HL-60 (cell line): Measurements from ENCODE around the gene HSD11B2.

Experiments used
- TF ChIP-seq, protein P1 (sequence below): IDR thresholded peaks from one replicate; pipeline ENCODE4 v1.5.1; 2011; ENCODE audit warnings: low read length, control low read depth, inconsistent platforms; ENCODE audit not compliant: insufficient read depth
- TF ChIP-seq, protein P2 (sequence below): IDR thresholded peaks from 2 replicates; pipeline ENCODE4 v1.6.1; 2012; ENCODE audit warnings: low read depth; ENCODE audit not compliant: insufficient replicate concordance

GRCh38 chr16:67432506-67432890 lies 1.6 kb downstream of the HSD11B2 start:
- TF ChIP-seq, protein P1, sequence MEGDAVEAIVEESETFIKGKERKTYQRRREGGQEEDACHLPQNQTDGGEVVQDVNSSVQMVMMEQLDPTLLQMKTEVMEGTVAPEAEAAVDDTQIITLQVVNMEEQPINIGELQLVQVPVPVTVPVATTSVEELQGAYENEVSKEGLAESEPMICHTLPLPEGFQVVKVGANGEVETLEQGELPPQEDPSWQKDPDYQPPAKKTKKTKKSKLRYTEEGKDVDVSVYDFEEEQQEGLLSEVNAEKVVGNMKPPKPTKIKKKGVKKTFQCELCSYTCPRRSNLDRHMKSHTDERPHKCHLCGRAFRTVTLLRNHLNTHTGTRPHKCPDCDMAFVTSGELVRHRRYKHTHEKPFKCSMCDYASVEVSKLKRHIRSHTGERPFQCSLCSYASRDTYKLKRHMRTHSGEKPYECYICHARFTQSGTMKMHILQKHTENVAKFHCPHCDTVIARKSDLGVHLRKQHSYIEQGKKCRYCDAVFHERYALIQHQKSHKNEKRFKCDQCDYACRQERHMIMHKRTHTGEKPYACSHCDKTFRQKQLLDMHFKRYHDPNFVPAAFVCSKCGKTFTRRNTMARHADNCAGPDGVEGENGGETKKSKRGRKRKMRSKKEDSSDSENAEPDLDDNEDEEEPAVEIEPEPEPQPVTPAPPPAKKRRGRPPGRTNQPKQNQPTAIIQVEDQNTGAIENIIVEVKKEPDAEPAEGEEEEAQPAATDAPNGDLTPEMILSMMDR = no peak
- TF ChIP-seq, protein P2, sequence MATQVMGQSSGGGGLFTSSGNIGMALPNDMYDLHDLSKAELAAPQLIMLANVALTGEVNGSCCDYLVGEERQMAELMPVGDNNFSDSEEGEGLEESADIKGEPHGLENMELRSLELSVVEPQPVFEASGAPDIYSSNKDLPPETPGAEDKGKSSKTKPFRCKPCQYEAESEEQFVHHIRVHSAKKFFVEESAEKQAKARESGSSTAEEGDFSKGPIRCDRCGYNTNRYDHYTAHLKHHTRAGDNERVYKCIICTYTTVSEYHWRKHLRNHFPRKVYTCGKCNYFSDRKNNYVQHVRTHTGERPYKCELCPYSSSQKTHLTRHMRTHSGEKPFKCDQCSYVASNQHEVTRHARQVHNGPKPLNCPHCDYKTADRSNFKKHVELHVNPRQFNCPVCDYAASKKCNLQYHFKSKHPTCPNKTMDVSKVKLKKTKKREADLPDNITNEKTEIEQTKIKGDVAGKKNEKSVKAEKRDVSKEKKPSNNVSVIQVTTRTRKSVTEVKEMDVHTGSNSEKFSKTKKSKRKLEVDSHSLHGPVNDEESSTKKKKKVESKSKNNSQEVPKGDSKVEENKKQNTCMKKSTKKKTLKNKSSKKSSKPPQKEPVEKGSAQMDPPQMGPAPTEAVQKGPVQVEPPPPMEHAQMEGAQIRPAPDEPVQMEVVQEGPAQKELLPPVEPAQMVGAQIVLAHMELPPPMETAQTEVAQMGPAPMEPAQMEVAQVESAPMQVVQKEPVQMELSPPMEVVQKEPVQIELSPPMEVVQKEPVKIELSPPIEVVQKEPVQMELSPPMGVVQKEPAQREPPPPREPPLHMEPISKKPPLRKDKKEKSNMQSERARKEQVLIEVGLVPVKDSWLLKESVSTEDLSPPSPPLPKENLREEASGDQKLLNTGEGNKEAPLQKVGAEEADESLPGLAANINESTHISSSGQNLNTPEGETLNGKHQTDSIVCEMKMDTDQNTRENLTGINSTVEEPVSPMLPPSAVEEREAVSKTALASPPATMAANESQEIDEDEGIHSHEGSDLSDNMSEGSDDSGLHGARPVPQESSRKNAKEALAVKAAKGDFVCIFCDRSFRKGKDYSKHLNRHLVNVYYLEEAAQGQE = no peak
